Measurements from ENCODE around the gene LPAR5.

DNA sequence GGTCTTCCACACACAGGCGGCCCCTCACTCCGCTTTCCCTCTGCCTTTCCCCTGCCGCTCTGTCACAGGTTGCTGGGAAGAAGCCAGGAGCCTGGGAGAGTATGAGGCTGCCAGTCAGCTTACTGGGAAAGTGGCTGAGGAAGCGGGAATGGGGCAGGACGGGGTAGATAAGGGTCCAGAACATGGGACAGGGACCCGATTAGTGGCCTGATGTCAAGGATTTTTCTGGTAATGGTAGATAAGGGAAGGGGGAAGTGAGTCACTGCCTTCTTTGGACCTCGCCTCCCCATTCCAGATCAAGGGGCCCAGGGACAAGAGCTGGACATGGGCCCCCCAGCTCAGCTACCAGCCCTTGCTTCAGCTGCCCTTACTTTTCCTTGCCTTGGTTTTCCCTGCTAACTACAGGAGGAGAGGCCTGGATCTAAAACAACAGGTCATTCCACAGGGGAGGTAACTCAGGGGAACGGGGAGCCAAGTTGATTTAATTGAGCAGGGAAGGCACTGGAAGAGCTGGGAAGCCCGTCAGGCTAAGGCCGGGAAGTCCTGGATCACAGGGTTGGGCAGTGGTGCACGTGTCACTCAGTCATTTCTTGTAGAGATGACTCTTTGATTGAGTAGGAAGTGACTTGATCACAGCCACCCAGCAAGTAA, 3.5 kb upstream of the LPAR5 start:
- TF ChIP-seq CTCF (IDR thresholded peaks at IDR 0.05) (no peak), POLR2A (IDR thresholded peaks at IDR 0.05) (no peak)

Data from Peyer's patch (tissue), 4 donors.